Upper lobe of left lung (tissue), 6 donors: Measurements from ENCODE around the gene GJA5. TPM values are rescaled to one million over a fixed set of nuclear protein-coding genes. Genes with fewer than 3 reads are reported as not detected.

Experiments used
- ATAC-seq, 2 donors: fragments of 200-7000 bp; cut with Tn5 transposase; one replicate each; pipeline ENCODE4 v1.9.1; 2022; ENCODE audit warnings: mild to moderate bottlenecking in 2 of 2, moderate library complexity in 2 of 2; ENCODE audit not compliant: low FRiP score in 2 of 2
- DNase-seq, 2 donors: peaks; one replicate each; pipeline ENCODE4 v3.0.0-alpha.2; 2019 to 2020
- H3K27ac ChIP-seq, 4 donors: fragments of 200-600 bp; sonication (generic); one replicate each; pipeline ENCODE4 v1.5.1; 2016 to 2019
- H3K27me3 ChIP-seq, 4 donors: fragments of 200-600 bp; sonication (generic); one replicate each; pipeline ENCODE4 v1.5.1; 2017 to 2019
- H3K36me3 ChIP-seq, 4 donors: fragments of 200-600 bp; sonication (generic); one replicate each; pipeline ENCODE4 v1.5.1; 2016 to 2019
- H3K4me1 ChIP-seq, 4 donors: fragments of 200-600 bp; sonication (generic); one replicate each; pipeline ENCODE4 v1.5.1; 2018 to 2019
- H3K4me3 ChIP-seq, 4 donors: fragments of 200-600 bp; sonication (generic); one replicate each; pipeline ENCODE4 v1.5.1; 2017 to 2019; ENCODE audit warnings: mild to moderate bottlenecking in 2 of 4, moderate library complexity in 1 of 4
- H3K9me3 ChIP-seq, 4 donors: fragments of 200-600 bp; sonication (generic); one replicate each; pipeline ENCODE4 v1.5.1; 2018 to 2019
- CTCF ChIP-seq, 6 experiments: fragments of 450-650 bp in 4 of 6; fragments of 200-600 bp in 2 of 6; sonication (generic) in 2 of 6; IDR thresholded peaks; one replicate each; pipeline ENCODE4 v1.5.1; 2016 to 2019; ENCODE audit warnings: antibody characterized with exemption in 6 of 6
- EP300 ChIP-seq, 4 donors: sonication (generic); formaldehyde crosslinking; IDR thresholded peaks; one replicate each; pipeline ENCODE4 v1.5.1; 2017; ENCODE audit warnings: antibody characterized with exemption in 4 of 4, control low read depth in 2 of 4
- POLR2A ChIP-seq, 4 donors: fragments of 450-650 bp; IDR thresholded peaks; one replicate each; pipeline ENCODE4 v1.5.1; 2016 to 2017; ENCODE audit warnings: antibody characterized with exemption in 4 of 4, mild to moderate bottlenecking in 2 of 4
- POLR2AphosphoS5 ChIP-seq, 2 donors: sonication (generic); formaldehyde crosslinking; IDR thresholded peaks; one replicate each; pipeline ENCODE4 v1.5.1; 2017; ENCODE audit warnings: antibody characterized with exemption in 2 of 2
- WGBS, 2 donors: methylation state at CpG; one replicate each; pipeline ENCODE4 v1.1.5; 2017 to 2018; 5-methylcytosine and 5-hydroxymethylcytosine counted together
- total RNA-seq, 6 donors: library from RNA; depleted of rRNA in 4 of 6; stranded (reverse); fragments of >200 nt in 4 of 6; gene quantifications; one replicate each; pipeline versions ENCODE4 v1.1.0 to v1.2.1, GENCODE V29; 2016 to 2021
- donor health status: DM: no; HTN: no; CAD: no; lungs with moderate emphysema.
- donor health status: DM: no; HTN: yes; CAD: no; lungs with severe emphysema.

The GJA5 gene
- total RNA-seq, 6 donors from 2014 or later, result 6.3 to 83.5 (median 38.2) TPM

- ATAC-seq (no peak), DNase-seq (no peak)
- H3K4me1 ChIP-seq, result peaks cover 0 to 3% (median 0%) of the 10 kb centered on the region in 4 donors
- H3K27ac ChIP-seq, result no peak overlapping the region
- H3K9me3 ChIP-seq, result no peaks in the 10 kb centered on the region
- no peak overlapping the region for H3K4me3 ChIP-seq
- no peaks in the 10 kb centered on the region for H3K27me3 ChIP-seq
- 51 to 55% methylated on average over 2 of the region's 2 CpGs for WGBS, 2 donors
- H3K36me3 ChIP-seq, result no peaks in the 10 kb centered on the region
- TF ChIP-seq CTCF (IDR thresholded peaks at IDR 0.05) (no peak), POLR2AphosphoS5 (IDR thresholded peaks at IDR 0.05) (no peak), POLR2A (IDR thresholded peaks at IDR 0.05) (no peak), EP300 (IDR thresholded peaks at IDR 0.05) (no peak)
These were observed 34.2 kb downstream of the GJA5 start for GRCh38 chr1:147726168-147726567.

- H3K4me1 ChIP-seq, result peaks cover 0 to 3% (median 0%) of the 10 kb centered on the region in 4 donors
- WGBS, 2 donors, result 78 to 94% methylated on average over 3 of the region's 3 CpGs
These were observed 34.7 kb downstream of the GJA5 start for GRCh38 chr1:147725685-147726084.

GRCh38 chr1:147723691-147724323 is 36.6 kb downstream of the GJA5 start:
- H3K27me3 ChIP-seq, result no peaks in the 10 kb centered on the region
- TF ChIP-seq POLR2AphosphoS5 (IDR thresholded peaks at IDR 0.05), result no peak
- peak; percentile 50 to 77 (median 66) for TF ChIP-seq CTCF (IDR thresholded peaks at IDR 0.05)
- WGBS, 2 donors, result 46 to 48% methylated on average over 7 of the region's 7 CpGs
- H3K27ac ChIP-seq, result no peak overlapping the region
- H3K4me1 ChIP-seq, result peaks cover 0 to 3% (median 0%) of the 10 kb centered on the region in 4 donors
- H3K4me3 ChIP-seq, result no peak overlapping the region
- no peaks in the 10 kb centered on the region for H3K36me3 ChIP-seq
- no peaks in the 10 kb centered on the region for H3K9me3 ChIP-seq
- DNase-seq, result peak in 1 of 2 donors; percentile 55
- peak; percentile 70 to 71 for ATAC-seq

More at GRCh38 chr1:147725685-147726084, 34.7 kb downstream of the GJA5 start:
- Histone ChIP-seq H3K27me3 (no peaks in the 10 kb centered on the region), H3K4me3 (no peak overlapping the region), H3K27ac (no peak overlapping the region), H3K36me3 (no peaks in the 10 kb centered on the region), H3K9me3 (no peaks in the 10 kb centered on the region)
- no peak for ATAC-seq
- DNase-seq, result no peak
- TF ChIP-seq CTCF (IDR thresholded peaks at IDR 0.05) (no peak), EP300 (IDR thresholded peaks at IDR 0.05) (no peak), POLR2AphosphoS5 (IDR thresholded peaks at IDR 0.05) (no peak), POLR2A (IDR thresholded peaks at IDR 0.05) (no peak)

GRCh38 chr1:147722124-147722523 is 38.3 kb downstream of the GJA5 start:
- DNase-seq (no peak), ATAC-seq (no peak)
- Histone ChIP-seq H3K36me3 (no peaks in the 10 kb centered on the region), H3K27me3 (no peaks in the 10 kb centered on the region), H3K9me3 (no peaks in the 10 kb centered on the region), H3K4me1 (peaks cover 0 to 9% (median 0%) of the 10 kb centered on the region in 4 donors), H3K4me3 (no peak overlapping the region), H3K27ac (no peak overlapping the region)
- 83 to 95% methylated on average over 2 of the region's 2 CpGs for WGBS, 2 donors
- TF ChIP-seq CTCF (IDR thresholded peaks at IDR 0.05) (no peak), POLR2AphosphoS5 (IDR thresholded peaks at IDR 0.05) (no peak), EP300 (IDR thresholded peaks at IDR 0.05) (no peak), POLR2A (IDR thresholded peaks at IDR 0.05) (no peak)

- ATAC-seq (no peak), DNase-seq (peak in 1 of 2 donors; percentile 58)
- Histone ChIP-seq H3K27me3 (no peaks in the 10 kb centered on the region), H3K4me1 (peaks cover 0 to 9% (median 0%) of the 10 kb centered on the region in 4 donors), H3K4me3 (no peak overlapping the region), H3K9me3 (no peaks in the 10 kb centered on the region), H3K36me3 (no peaks in the 10 kb centered on the region), H3K27ac (no peak overlapping the region)
- TF ChIP-seq CTCF (IDR thresholded peaks at IDR 0.05), result no peak
- peak in 1 of 2 donors; percentile 12 for TF ChIP-seq POLR2AphosphoS5 (IDR thresholded peaks at IDR 0.05)
- TF ChIP-seq EP300 (IDR thresholded peaks at IDR 0.05), result peak in 1 of 4 donors; percentile 11
- 36 to 50% methylated on average over 1 of the region's 1 CpG for WGBS, 2 donors
These were observed 38.7 kb downstream of the GJA5 start for GRCh38 chr1:147721716-147722115.
